Ascending aorta (tissue), 2 donors: Measurements from ENCODE around the gene SRC. TPM values are rescaled to one million over a fixed set of nuclear protein-coding genes. Genes with fewer than 3 reads are reported as not detected.

Experiments
- DNase-seq, 2 donors: peaks; one replicate each; pipeline ENCODE4 v3.0.0-alpha.2; 2019; ENCODE audit warnings: low spot score in 2 of 2
- H3K27ac ChIP-seq, 2 donors: fragments of 200-600 bp; sonication (generic); one replicate each; pipeline ENCODE4 v1.5.1; 2016 to 2017; ENCODE audit warnings: mild to moderate bottlenecking in 1 of 2
- H3K27me3 ChIP-seq: fragments of 200-600 bp; sonication (generic); one replicate; pipeline ENCODE4 v1.5.1; 2017
- H3K36me3 ChIP-seq, 2 donors: fragments of 200-600 bp; sonication (generic); one replicate each; pipeline ENCODE4 v1.5.1; 2016
- H3K4me1 ChIP-seq, 2 donors: fragments of 200-600 bp; sonication (generic); one replicate each; pipeline ENCODE4 v1.5.1; 2016 to 2017; ENCODE audit warnings: mild to moderate bottlenecking in 1 of 2
- H3K4me3 ChIP-seq, 2 donors: fragments of 200-600 bp; sonication (generic); one replicate each; pipeline ENCODE4 v1.5.1; 2016 to 2017; ENCODE audit warnings: mild to moderate bottlenecking in 1 of 2
- H3K9me3 ChIP-seq, 2 donors: fragments of 200-600 bp; sonication (generic); one replicate each; pipeline ENCODE4 v1.5.1; 2016
- intact Hi-C: fragments of 100-400 bp; cut with DNase I; formaldehyde crosslinking; loops from one replicate; pipeline ENCODE4 v1.15.1; 2023
- total RNA-seq: library from RNA; depleted of rRNA; stranded (reverse); fragments of >200 nt; gene quantifications from one replicate; pipeline ENCODE4 v1.1.0, GENCODE V29; 2016
- TF ChIP-seq, protein P1 (sequence below), 3 experiments: fragments of 200-600 bp in 2 of 3; fragments of 450-650 bp in 1 of 3; sonication (generic) in 2 of 3; IDR thresholded peaks; one replicate each; pipeline ENCODE4 v1.5.1; 2016 to 2019; ENCODE audit warnings: antibody characterized with exemption in 3 of 3, mild to moderate bottlenecking in 1 of 3, moderate library complexity in 1 of 3

Gene SRC
- total RNA-seq, 1 donor from 2014 or later, result 67.4 TPM

DNA sequence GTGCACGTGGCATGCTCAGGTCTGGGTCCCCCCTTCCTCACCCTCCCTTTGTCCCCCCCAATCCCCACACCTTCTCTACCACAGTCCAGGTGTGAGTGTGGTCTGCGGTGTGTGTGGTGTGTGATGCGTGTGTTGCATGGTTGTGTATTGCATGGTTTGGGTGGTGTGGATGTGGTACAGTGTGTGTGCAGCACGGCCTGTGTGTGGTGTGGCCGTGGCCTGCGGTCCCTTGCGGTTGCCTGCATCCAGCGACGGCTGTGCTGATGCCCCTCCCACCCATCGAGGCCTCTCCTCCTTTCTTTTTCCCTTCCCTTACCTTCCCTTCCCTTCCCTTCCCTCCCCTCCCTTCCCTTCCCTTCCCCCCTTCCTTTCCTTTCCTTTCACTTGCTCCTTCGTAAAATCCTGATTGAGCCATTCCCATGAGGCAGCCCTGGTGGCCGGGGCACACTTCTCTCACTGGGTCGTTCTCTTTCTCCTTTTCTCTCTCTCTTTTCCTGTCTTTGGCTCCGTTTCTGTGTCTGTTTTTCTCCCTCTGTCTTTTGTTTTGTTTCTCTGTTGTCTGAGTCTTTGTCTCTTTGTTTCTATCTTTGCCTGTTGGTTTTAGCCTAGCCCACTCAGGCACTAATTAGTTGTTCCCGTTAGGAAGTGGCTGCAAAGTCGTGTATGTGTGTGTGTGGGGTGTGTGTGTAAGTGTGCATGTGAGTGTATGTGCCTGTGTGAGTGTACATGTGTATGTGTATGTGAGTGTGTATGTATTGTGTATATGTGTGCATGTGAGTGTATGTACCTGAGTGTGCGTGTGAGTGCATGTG lies 65.7 kb downstream of the SRC start:
- Histone ChIP-seq H3K27ac (no peak overlapping the region), H3K4me3 (peak overlapping the region in 1 of 2 donors; percentile 23), H3K4me1 (peaks cover 0 to 5% of the 10 kb centered on the region in 2 donors), H3K9me3 (no peaks in the 10 kb centered on the region), H3K27me3 (no peaks in the 10 kb centered on the region), H3K36me3 (no peaks in the 10 kb centered on the region)
- no peak for DNase-seq
- TF ChIP-seq, protein P1, sequence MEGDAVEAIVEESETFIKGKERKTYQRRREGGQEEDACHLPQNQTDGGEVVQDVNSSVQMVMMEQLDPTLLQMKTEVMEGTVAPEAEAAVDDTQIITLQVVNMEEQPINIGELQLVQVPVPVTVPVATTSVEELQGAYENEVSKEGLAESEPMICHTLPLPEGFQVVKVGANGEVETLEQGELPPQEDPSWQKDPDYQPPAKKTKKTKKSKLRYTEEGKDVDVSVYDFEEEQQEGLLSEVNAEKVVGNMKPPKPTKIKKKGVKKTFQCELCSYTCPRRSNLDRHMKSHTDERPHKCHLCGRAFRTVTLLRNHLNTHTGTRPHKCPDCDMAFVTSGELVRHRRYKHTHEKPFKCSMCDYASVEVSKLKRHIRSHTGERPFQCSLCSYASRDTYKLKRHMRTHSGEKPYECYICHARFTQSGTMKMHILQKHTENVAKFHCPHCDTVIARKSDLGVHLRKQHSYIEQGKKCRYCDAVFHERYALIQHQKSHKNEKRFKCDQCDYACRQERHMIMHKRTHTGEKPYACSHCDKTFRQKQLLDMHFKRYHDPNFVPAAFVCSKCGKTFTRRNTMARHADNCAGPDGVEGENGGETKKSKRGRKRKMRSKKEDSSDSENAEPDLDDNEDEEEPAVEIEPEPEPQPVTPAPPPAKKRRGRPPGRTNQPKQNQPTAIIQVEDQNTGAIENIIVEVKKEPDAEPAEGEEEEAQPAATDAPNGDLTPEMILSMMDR (IDR thresholded peaks at IDR 0.05), result no peak
- intact Hi-C loops, result no loop called here

- H3K27me3 ChIP-seq, result no peaks in the 10 kb centered on the region
- H3K9me3 ChIP-seq, result no peaks in the 10 kb centered on the region
- no peaks in the 10 kb centered on the region for H3K4me1 ChIP-seq
- DNase-seq, result no peak
- H3K4me3 ChIP-seq, result no peak overlapping the region
- intact Hi-C loops, result no loop called here
- TF ChIP-seq, protein P1 (IDR thresholded peaks at IDR 0.05), result no peak
- no peaks in the 10 kb centered on the region for H3K36me3 ChIP-seq
- H3K27ac ChIP-seq, result no peak overlapping the region
Measured at GRCh38 chr20:37413023-37413334, 67.0 kb downstream of the SRC start.

- Histone ChIP-seq H3K9me3 (no peaks in the 10 kb centered on the region), H3K4me1 (no peaks in the 10 kb centered on the region), H3K27ac (no peak overlapping the region), H3K4me3 (no peak overlapping the region), H3K36me3 (no peaks in the 10 kb centered on the region), H3K27me3 (no peaks in the 10 kb centered on the region)
- TF ChIP-seq, protein P1 (IDR thresholded peaks at IDR 0.05), result no peak
- intact Hi-C loops, result no loop called here
- DNase-seq, result no peak
Measured at GRCh38 chr20:37413379-37413778, 67.4 kb downstream of the SRC start.

- H3K27me3 ChIP-seq, result no peaks in the 10 kb centered on the region
- H3K4me3 ChIP-seq, result no peak overlapping the region
Measured at GRCh38 chr20:37414224-37415035, 68.5 kb downstream of the SRC start.

DNA sequence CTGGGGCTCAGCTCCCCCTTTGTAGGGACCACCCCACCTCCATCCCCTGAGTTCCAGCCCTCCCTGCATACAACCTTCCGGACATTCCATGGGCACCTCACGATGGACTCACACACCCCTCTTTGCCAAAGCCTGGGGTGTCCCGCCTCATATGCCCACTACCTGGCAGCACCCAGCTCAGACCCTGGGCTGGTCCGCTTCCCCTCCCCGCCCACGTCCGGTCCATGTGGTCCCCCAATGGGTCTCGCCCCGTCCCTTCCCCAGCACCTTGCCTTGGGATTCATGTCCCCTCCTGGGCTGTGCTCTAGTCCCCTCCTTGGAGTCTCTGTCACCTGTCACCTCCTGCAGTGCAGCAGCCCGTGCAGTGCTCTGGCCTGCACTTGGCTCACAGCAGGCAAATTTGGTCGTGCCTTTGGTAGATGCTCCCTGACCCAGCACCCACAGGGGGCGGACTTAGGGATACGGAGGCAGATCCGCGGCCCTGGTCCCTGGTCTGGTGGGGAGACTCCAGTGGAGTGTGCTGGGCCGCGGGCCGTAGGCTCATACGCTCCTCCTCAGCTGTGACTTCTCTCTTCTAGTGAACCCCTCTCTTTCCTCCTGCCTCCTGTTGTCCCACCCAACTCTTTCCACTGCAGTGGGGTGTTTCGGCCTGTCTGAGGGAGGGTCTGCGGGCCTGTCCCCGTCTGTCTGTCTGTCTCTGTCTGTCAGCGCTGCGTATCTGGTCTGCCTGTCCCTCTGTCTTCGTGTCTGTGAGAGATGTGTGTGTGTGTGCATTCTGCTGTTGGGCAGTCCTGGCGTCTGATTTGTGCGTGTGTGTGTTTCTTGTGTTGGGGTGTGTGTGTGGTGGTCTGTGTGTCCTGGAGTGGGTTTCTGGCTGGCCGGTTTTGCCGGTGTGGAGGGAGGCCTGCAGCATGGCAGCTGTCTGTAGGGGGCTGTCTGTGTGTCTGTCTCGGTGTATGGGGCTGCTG lies 69.5 kb downstream of the SRC start:
- DNase-seq, result no peak
- intact Hi-C loops, result no loop called here
- H3K9me3 ChIP-seq, result no peaks in the 10 kb centered on the region
- H3K4me1 ChIP-seq, result no peaks in the 10 kb centered on the region
- H3K36me3 ChIP-seq, result no peaks in the 10 kb centered on the region
- H3K4me3 ChIP-seq, result no peak overlapping the region
- no peaks in the 10 kb centered on the region for H3K27me3 ChIP-seq
- no peak overlapping the region for H3K27ac ChIP-seq
- TF ChIP-seq, protein P1 (IDR thresholded peaks at IDR 0.05), result no peak

More at GRCh38 chr20:37414224-37415035, 68.5 kb downstream of the SRC start:
- no peak for DNase-seq
- intact Hi-C loops, result no loop called here
- Histone ChIP-seq H3K36me3 (no peaks in the 10 kb centered on the region), H3K27ac (no peak overlapping the region), H3K9me3 (no peaks in the 10 kb centered on the region), H3K4me1 (no peaks in the 10 kb centered on the region)
- TF ChIP-seq, protein P1 (IDR thresholded peaks at IDR 0.05), result no peak
